CD4-positive, CD25-positive, alpha-beta regulatory T cell (primary cell): Measurements from ENCODE around the gene RASAL2. TPM values are rescaled to one million over a fixed set of nuclear protein-coding genes. Genes with fewer than 3 reads are reported as not detected.

Experiments
- ATAC-seq, 2 donors: fragments of 150-1000 bp; cut with Tn5 transposase; one replicate each; pipeline ENCODE4 v1.10.0; 2021; ENCODE audit warnings: low read depth in 2 of 2, moderate number of reproducible peaks in 2 of 2, moderate library complexity in 1 of 2
- DNase-seq, 3 donors: peaks; one replicate each; pipeline versions ENCODE4 v3.0.0 to v3.0.0-alpha.2; 2012 to 2022; ENCODE audit warnings: mixed read lengths in 1 of 3
- H3K27ac ChIP-seq: one replicate; pipeline ENCODE4 v1.7.0; 2013; ENCODE audit warnings: mild to moderate bottlenecking, low read length; ENCODE audit not compliant: insufficient read depth, poor library complexity, severe bottlenecking
- H3K27me3 ChIP-seq: one replicate; pipeline ENCODE4 v1.7.0; 2013; ENCODE audit warnings: low read length; ENCODE audit not compliant: control insufficient read depth, insufficient read depth
- H3K36me3 ChIP-seq: one replicate; pipeline ENCODE4 v1.7.0; 2013; ENCODE audit warnings: mild to moderate bottlenecking, low read length, moderate library complexity; ENCODE audit not compliant: control insufficient read depth, insufficient read depth
- H3K4me1 ChIP-seq: 2 replicates; pipeline ENCODE4 v1.7.0; 2013; ENCODE audit warnings: mild to moderate bottlenecking, low read length; ENCODE audit not compliant: insufficient read depth, control insufficient read depth, poor library complexity, severe bottlenecking
- H3K4me3 ChIP-seq: one replicate; pipeline ENCODE4 v1.7.0; 2013; ENCODE audit warnings: low read depth, mild to moderate bottlenecking, low read length, moderate library complexity
- H3K9me3 ChIP-seq, 2 experiments: 1 replicate in 1 of 2; 2 replicates in 1 of 2; pipeline ENCODE4 v1.7.0; 2013; ENCODE audit warnings: low read length in 2 of 2, mild to moderate bottlenecking in 1 of 2, moderate library complexity in 1 of 2; ENCODE audit not compliant: control insufficient read depth in 2 of 2
- H3K27ac Mint-ChIP-seq, 3 donors: one replicate each; pipeline ENCODE4 v1.8.0; 2020 to 2022; ENCODE audit warnings: mild to moderate bottlenecking in 3 of 3, mixed read lengths in 3 of 3, moderate library complexity in 2 of 3
- H3K27me3 Mint-ChIP-seq: one replicate; pipeline ENCODE4 v1.8.0; 2022; ENCODE audit warnings: mild to moderate bottlenecking, mixed read lengths
- H3K36me3 Mint-ChIP-seq: one replicate; pipeline ENCODE4 v1.8.0; 2020; ENCODE audit warnings: mixed read lengths
- H3K4me1 Mint-ChIP-seq, 4 donors: one replicate each; pipeline ENCODE4 v1.8.0; 2020 to 2022; ENCODE audit warnings: mixed read lengths in 4 of 4, mild to moderate bottlenecking in 1 of 4
- H3K4me3 Mint-ChIP-seq, 4 donors: one replicate each; pipeline ENCODE4 v1.8.0; 2020 to 2022; ENCODE audit warnings: mild to moderate bottlenecking in 4 of 4, mixed read lengths in 4 of 4, moderate library complexity in 3 of 4
- H3K9me3 Mint-ChIP-seq, 7 donors: one replicate each; pipeline ENCODE4 v1.8.0; 2020 to 2022; ENCODE audit warnings: mixed read lengths in 7 of 7, mild to moderate bottlenecking in 3 of 7, moderate library complexity in 2 of 7
- polyA plus RNA-seq, 4 donors: library from polyadenylated mRNA; unstranded; fragments of 300-500 nt; fragmentation: Illumina TruSeq; gene quantifications; one replicate each; pipeline ENCODE4 v1.2.3, GENCODE V29; 2021
- total RNA-seq: library from RNA; stranded (reverse); gene quantifications from one replicate; pipeline ENCODE4 v1.2.3, GENCODE V29; 2022

Gene RASAL2
- total and polyA plus RNA-seq, 5 donors from 2014 or later = not detected

GRCh38 chr1:178533121-178533946 is 439.4 kb downstream of the RASAL2 start:
- no peaks in the 10 kb centered on the region for H3K27me3 ChIP-seq
- H3K4me1 ChIP-seq = peaks cover 3% of the 10 kb centered on the region
- Mint-ChIP-seq H3K9me3 (peaks cover 0 to 2% (median 0%) of the 10 kb centered on the region in 7 donors), H3K4me1 (peaks cover 0 to 2% (median under 1%) of the 10 kb centered on the region in 4 donors), H3K36me3 (no peaks in the 10 kb centered on the region), H3K27me3 (peaks cover 5% of the 10 kb centered on the region), H3K27ac (no peak overlapping the region), H3K4me3 (no peak overlapping the region)
- H3K4me3 ChIP-seq = no peak overlapping the region
- DNase-seq (no peak), ATAC-seq (no peak)
- no peaks in the 10 kb centered on the region for H3K9me3 ChIP-seq
- no peak overlapping the region for H3K27ac ChIP-seq
- no peaks in the 10 kb centered on the region for H3K36me3 ChIP-seq

Other genes starting within 250 kb of the RASAL2 start
- gene SEC16B, start 124.0 kb upstream of the RASAL2 start, total RNA-seq = not detected
- gene SEC16B, start 124.0 kb upstream of the RASAL2 start, polyA plus RNA-seq = not detected